ENCODE results near the gene FIGLA. TPM values are rescaled to one million over a fixed set of nuclear protein-coding genes. Genes with fewer than 3 reads are reported as not detected.

FIGLA gene
- total and polyA plus RNA-seq, 2 experiments from 2014 or later, result not detected

DNA sequence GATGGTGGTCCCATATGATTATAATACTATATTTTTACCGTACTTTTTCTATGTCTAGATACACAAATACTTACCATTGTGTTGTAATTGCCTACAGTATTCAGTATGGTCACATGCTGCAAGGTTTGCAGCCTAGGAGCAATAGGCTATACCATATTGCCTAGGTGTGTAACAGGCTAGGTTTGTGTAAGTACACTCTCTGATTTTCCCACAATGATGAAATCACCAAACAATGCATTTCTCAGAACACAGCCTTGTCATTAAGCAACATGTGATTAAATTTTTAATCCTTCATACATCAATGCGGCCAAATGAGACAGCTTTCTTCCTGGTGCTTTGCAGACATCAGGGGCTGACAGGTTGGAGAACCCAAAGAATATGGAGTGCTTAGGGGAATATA, 59.7 kb downstream of the FIGLA start (continued):
- no peak for TF ChIP-seq ZNF462 (CRISPR knock-in tag; IDR thresholded peaks at IDR 0.05)
- no peak for TF ChIP-seq STAT1 (IDR thresholded peaks at IDR 0.05; ENCODE audit: unreplicated experiment)
- TF ChIP-seq JUNB (IDR thresholded peaks at IDR 0.05; ENCODE audit: unreplicated experiment), result no peak
- no peak for TF ChIP-seq EZH2 (IDR thresholded peaks at IDR 0.05; ENCODE audit: low read depth, unreplicated experiment)
- TF ChIP-seq ZNF331 (CRISPR knock-in tag; IDR thresholded peaks at IDR 0.05; ENCODE audit: low read depth), result no peak
- no peak for TF ChIP-seq ETS1 (IDR thresholded peaks at IDR 0.05)
- TF ChIP-seq CREB1 (CRISPR knock-in tag; IDR thresholded peaks at IDR 0.05; ENCODE audit: low read depth), result no peak

DNA sequence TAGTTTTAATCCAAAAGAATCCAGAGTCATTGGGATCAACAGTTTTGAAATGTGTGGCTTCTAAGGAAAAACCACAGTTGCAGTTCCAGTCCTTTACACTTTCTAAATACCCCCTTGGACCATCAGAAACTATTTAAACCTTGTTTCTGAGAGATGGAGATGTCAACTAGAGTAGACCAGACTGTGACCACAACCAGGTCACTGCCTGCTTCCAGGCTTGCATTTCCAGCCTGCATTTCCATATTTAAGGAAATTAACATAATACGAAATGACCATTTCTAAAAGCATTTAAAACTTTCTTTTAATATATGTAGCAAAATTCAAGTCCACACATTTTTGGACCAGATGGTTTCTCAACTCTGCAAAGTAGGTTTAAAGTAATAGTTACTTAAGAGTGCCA, 60.8 kb downstream of the FIGLA start:
- no peak overlapping the region for H2AFZ ChIP-seq
- H3K4me1 ChIP-seq (ENCODE audit: insufficient read depth), result peaks cover 76% of the 10 kb centered on the region
- no peak for ATAC-seq
- Mint-ChIP-seq H3K9me3 (no peaks in the 10 kb centered on the region; the same call in 2 of the 3 replicates), H3K27me3 (ENCODE audit: insufficient read depth, low read depth, poor library complexity) (peaks cover 10% of the 10 kb centered on the region), H3K4me3 (peak overlapping the region; percentile 47; the same call in 1 of the 3 replicates), H3K4me1 (peaks cover 90% of the 10 kb centered on the region), H3K27ac (peak overlapping the region; percentile 98), H3K36me3 (ENCODE audit: low read depth) (peaks cover 16% of the 10 kb centered on the region; the same call in 2 of the 3 replicates)
- H3K4me3 ChIP-seq, result no peak overlapping the region
- H3F3A ChIP-seq (replicated peaks; ENCODE audit: low read depth), result peaks cover 15% of the 10 kb centered on the region; the same call in 1 of the 2 replicates
- H3K9me2 ChIP-seq (ENCODE audit: insufficient read depth), result 0 out of 2 replicates have a peak, but pooled peaks cover 4% of the 10 kb centered on the region
- H3K36me3 ChIP-seq (ENCODE audit: insufficient read depth), result no peaks in the 10 kb centered on the region; the same call in 1 of the 2 replicates
- no peak for DNase-seq (ENCODE audit: low spot score)
- H4K20me1 ChIP-seq (replicated peaks; ENCODE audit: insufficient read depth), result peaks cover 49% of the 10 kb centered on the region
- H3K79me2 ChIP-seq (replicated peaks; ENCODE audit: insufficient read depth), result peaks cover 89% of the 10 kb centered on the region
- peak overlapping the region; percentile 83 for H3K27ac ChIP-seq (ENCODE audit: low read depth)
- no peaks in the 10 kb centered on the region for H3K27me3 ChIP-seq (ENCODE audit: insufficient read depth)
- H3K4me2 ChIP-seq, result peak overlapping the region; percentile 36
- TF ChIP-seq REST (IDR thresholded peaks at IDR 0.05; ENCODE audit: unreplicated experiment), result no peak
- TF ChIP-seq CREB1 (CRISPR knock-in tag; IDR thresholded peaks at IDR 0.05; ENCODE audit: low read depth), result no peak
- TF ChIP-seq ETS1 (IDR thresholded peaks at IDR 0.05), result no peak
- no peak for TF ChIP-seq STAT1 (IDR thresholded peaks at IDR 0.05; ENCODE audit: unreplicated experiment)
- no peak for TF ChIP-seq ZNF331 (CRISPR knock-in tag; IDR thresholded peaks at IDR 0.05; ENCODE audit: low read depth)
- no peak for TF ChIP-seq JUNB (IDR thresholded peaks at IDR 0.05; ENCODE audit: unreplicated experiment)
- no peak for TF ChIP-seq POLR2AphosphoS5 (IDR thresholded peaks at IDR 0.05; ENCODE audit: low read depth)
- no peak for TF ChIP-seq ZNF114 (CRISPR knock-in tag; IDR thresholded peaks at IDR 0.05)

All from GM23338 (cell line).